ENCODE measurements around the gene SYTL3.

- TF ChIP-seq CTCF (IDR thresholded peaks at IDR 0.05) (no peak), POLR2A (IDR thresholded peaks at IDR 0.05) (no peak)
Observed at GRCh38 chr6:158622545-158623190, 27.2 kb upstream of the SYTL3 start.

Data from prostate gland (tissue), 2 donors.